22Rv1 (cell line): ENCODE measurements around the gene EFS.

Experiments
- CTCF ChIP-seq: fragments of 450-650 bp; IDR thresholded peaks from 2 replicates; pipeline ENCODE4 v1.5.1; 2017; ENCODE audit warnings: mild to moderate bottlenecking
- ZFX ChIP-seq: fragments of 450-650 bp; IDR thresholded peaks from 2 replicates; pipeline ENCODE4 v1.6.1; 2017; ENCODE audit warnings: antibody characterized with exemption, borderline replicate concordance

GRCh38 chr14:23359167-23359626, 5.8 kb downstream of the EFS start:
- no peak for TF ChIP-seq CTCF
- no peak for TF ChIP-seq ZFX
